ENCODE results near the gene NUP214. TPM values are rescaled to one million over a fixed set of nuclear protein-coding genes. Genes with fewer than 3 reads are reported as not detected.

Gene NUP214
- total RNA-seq, 1 donor from 2014 or later, result 30.5 TPM

GRCh38 chr9:131091352-131091992, 33.9 kb upstream of the NUP214 start:
- peaks cover 11% of the 10 kb centered on the region for H3K27me3 ChIP-seq (ENCODE audit: control insufficient read depth, insufficient read depth, low read length)
- no peak for DNase-seq (ENCODE audit: low read depth)
- H3K36me3 ChIP-seq (ENCODE audit: control insufficient read depth, insufficient read depth, low read length), result no peaks in the 10 kb centered on the region
- H3K4me3 ChIP-seq (ENCODE audit: low read depth, low read length), result no peak overlapping the region
- no peak for TF ChIP-seq CTCF (IDR thresholded peaks at IDR 0.05; ENCODE audit: insufficient read depth, low read length, poor library complexity, severe bottlenecking)

- peaks cover 11% of the 10 kb centered on the region for H3K27me3 ChIP-seq (ENCODE audit: control insufficient read depth, insufficient read depth, low read length)
- no peak overlapping the region for H3K4me3 ChIP-seq (ENCODE audit: low read depth, low read length)
- no peak for TF ChIP-seq CTCF (IDR thresholded peaks at IDR 0.05; ENCODE audit: insufficient read depth, low read length, poor library complexity, severe bottlenecking)
- no peaks in the 10 kb centered on the region for H3K36me3 ChIP-seq (ENCODE audit: control insufficient read depth, insufficient read depth, low read length)
- DNase-seq (ENCODE audit: low read depth), result no peak
Measured at GRCh38 chr9:131092030-131092429, 33.4 kb upstream of the NUP214 start.

DNA sequence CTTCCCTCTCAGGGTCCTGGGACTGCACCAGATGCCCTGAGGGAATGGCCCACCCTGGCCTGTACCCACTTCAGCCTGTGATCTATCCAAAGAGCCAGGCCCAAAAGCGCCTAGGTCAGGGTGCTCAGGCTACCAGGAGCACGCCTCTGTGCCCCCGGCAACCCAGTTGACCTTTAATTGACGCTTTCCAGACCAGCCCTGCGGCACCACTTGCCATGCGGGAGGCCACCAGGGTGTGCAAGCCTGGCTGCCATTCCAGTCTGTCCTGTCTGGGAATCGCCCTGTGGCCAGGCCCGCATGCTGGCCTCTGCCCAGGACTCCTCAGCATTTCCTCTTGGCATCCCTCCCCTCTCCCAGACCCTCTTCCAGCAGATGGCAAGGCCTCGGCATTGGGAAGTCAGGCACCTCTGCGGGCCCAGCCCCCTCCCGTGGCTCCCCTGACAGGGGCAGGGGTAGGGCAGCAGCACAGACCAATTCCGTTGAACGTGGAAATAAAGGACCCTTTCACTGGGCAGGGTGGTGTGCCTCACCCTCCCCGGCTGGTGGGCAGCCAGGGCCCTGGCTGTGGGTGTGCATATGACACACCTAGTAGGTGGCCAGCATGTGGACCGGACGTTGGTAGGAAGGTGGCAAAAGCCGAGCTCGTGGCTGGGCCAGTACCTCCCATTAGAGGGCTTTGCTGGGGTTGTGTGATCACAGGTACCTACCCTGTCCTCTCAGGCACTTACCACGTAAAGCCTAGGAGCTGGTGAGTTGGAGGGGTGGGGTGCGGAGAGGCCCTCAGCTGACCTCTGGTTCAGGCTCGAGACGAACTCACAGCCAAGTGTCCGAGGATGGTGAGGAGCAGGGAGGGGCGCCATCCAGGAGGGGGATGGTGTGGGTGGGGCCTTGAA, 32.6 kb upstream of the NUP214 start:
- Histone ChIP-seq H3K4me3 (ENCODE audit: low read depth, low read length) (no peak overlapping the region), H3K27me3 (ENCODE audit: control insufficient read depth, insufficient read depth, low read length) (peaks cover 11% of the 10 kb centered on the region), H3K36me3 (ENCODE audit: control insufficient read depth, insufficient read depth, low read length) (no peaks in the 10 kb centered on the region)
- no peak for DNase-seq (ENCODE audit: low read depth)
- no peak for TF ChIP-seq CTCF (IDR thresholded peaks at IDR 0.05; ENCODE audit: insufficient read depth, low read length, poor library complexity, severe bottlenecking)

DNA sequence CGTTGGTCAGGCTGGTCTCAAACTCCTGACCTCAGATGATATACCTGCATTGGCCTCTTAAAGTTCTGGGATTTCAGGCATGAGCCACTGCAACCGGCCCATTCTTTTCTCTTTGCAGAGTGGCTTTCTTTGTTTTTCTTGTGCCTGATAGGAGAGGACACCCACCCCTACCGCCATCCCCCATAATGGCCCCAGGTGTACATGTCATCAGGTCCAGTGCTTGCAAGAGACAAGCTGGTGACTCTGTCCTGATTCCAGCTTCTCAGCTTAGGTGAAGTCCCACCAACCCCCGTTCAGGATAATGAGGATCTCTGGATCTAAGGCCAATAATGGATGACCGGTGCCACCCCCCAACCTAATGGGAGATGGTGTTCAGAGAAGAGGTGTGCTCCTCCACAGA, 31.4 kb upstream of the NUP214 start:
- peaks cover 11% of the 10 kb centered on the region for H3K27me3 ChIP-seq (ENCODE audit: control insufficient read depth, insufficient read depth, low read length)

GRCh38 chr9:131094622-131095021, 30.8 kb upstream of the NUP214 start:
- no peak for TF ChIP-seq CTCF (IDR thresholded peaks at IDR 0.05; ENCODE audit: insufficient read depth, low read length, poor library complexity, severe bottlenecking)
- Histone ChIP-seq H3K4me3 (ENCODE audit: low read depth, low read length) (no peak overlapping the region), H3K36me3 (ENCODE audit: control insufficient read depth, insufficient read depth, low read length) (no peaks in the 10 kb centered on the region), H3K27me3 (ENCODE audit: control insufficient read depth, insufficient read depth, low read length) (peaks cover 11% of the 10 kb centered on the region)
- DNase-seq (ENCODE audit: low read depth), result no peak

More for the DNA sequence above, 31.4 kb upstream of the NUP214 start:
- Histone ChIP-seq H3K4me3 (ENCODE audit: low read depth, low read length) (no peak overlapping the region), H3K36me3 (ENCODE audit: control insufficient read depth, insufficient read depth, low read length) (no peaks in the 10 kb centered on the region)
- no peak for TF ChIP-seq CTCF (IDR thresholded peaks at IDR 0.05; ENCODE audit: insufficient read depth, low read length, poor library complexity, severe bottlenecking)
- no peak for DNase-seq (ENCODE audit: low read depth)

All from kidney epithelial cell (primary cell).